ENCODE results near the gene FGF1. TPM values are rescaled to one million over a fixed set of nuclear protein-coding genes. Genes with fewer than 3 reads are reported as not detected.

The FGF1 gene
- total RNA-seq, 4 donors from 2014 or later: 1.7 to 4.0 (median 2.9) TPM

- H3K36me3 ChIP-seq: peaks cover 0 to 8% (median 0%) of the 10 kb centered on the region in 4 donors
- H3K27me3 ChIP-seq: no peaks in the 10 kb centered on the region
- H3K4me3 ChIP-seq: no peak overlapping the region
- TF ChIP-seq EP300 (IDR thresholded peaks at IDR 0.05): no peak
- TF ChIP-seq POLR2AphosphoS5 (IDR thresholded peaks at IDR 0.05): no peak
- no peak for TF ChIP-seq POLR2A (IDR thresholded peaks at IDR 0.05; ENCODE audit: low read depth)
- TF ChIP-seq CTCF (IDR thresholded peaks at IDR 0.05): no peak
- no peak overlapping the region for H3K27ac ChIP-seq (replicated peaks in 1 of 4)
- intact Hi-C loops (cut with DNase I): no loop called here
- 67% methylated on average over 5 of the region's 6 CpGs for WGBS
- peaks cover 17 to 23% (median 21%) of the 10 kb centered on the region in 4 donors for H3K4me1 ChIP-seq
- no peak for DNase-seq (ENCODE audit: extremely low spot score)
- H3K9me3 ChIP-seq: no peaks in the 10 kb centered on the region
These were observed 88.1 kb downstream of the FGF1 start for GRCh38 chr5:142597546-142598337.

- TF ChIP-seq POLR2AphosphoS5 (IDR thresholded peaks at IDR 0.05) (no peak), POLR2A (IDR thresholded peaks at IDR 0.05; ENCODE audit: low read depth) (no peak), CTCF (IDR thresholded peaks at IDR 0.05) (no peak)
- intact Hi-C loops (cut with DNase I): no loop called here
- no peak for DNase-seq (ENCODE audit: extremely low spot score)
- H3K9me3 ChIP-seq: no peaks in the 10 kb centered on the region
- no peaks in the 10 kb centered on the region for H3K27me3 ChIP-seq
- peaks cover 0 to 11% (median 0%) of the 10 kb centered on the region in 4 donors for H3K36me3 ChIP-seq
- no peak overlapping the region for H3K4me3 ChIP-seq
- no peak overlapping the region for H3K27ac ChIP-seq (replicated peaks in 1 of 4)
- 93% methylated on average over 3 of the region's 3 CpGs for WGBS
- H3K4me1 ChIP-seq: peaks cover 17 to 23% (median 21%) of the 10 kb centered on the region in 4 donors
These were observed 88.9 kb downstream of the FGF1 start for GRCh38 chr5:142597025-142597424.

- TF ChIP-seq POLR2A (IDR thresholded peaks at IDR 0.05; ENCODE audit: low read depth): no peak
- TF ChIP-seq POLR2AphosphoS5 (IDR thresholded peaks at IDR 0.05): no peak
- TF ChIP-seq EP300 (IDR thresholded peaks at IDR 0.05): no peak
- TF ChIP-seq CTCF (IDR thresholded peaks at IDR 0.05): no peak
- peaks cover 0 to 11% (median 0%) of the 10 kb centered on the region in 4 donors for H3K36me3 ChIP-seq
- no peaks in the 10 kb centered on the region for H3K9me3 ChIP-seq
- 89% methylated on average over 4 of the region's 4 CpGs for WGBS
- intact Hi-C loops (cut with DNase I): no loop called here
- H3K4me3 ChIP-seq: no peak overlapping the region
- no peaks in the 10 kb centered on the region for H3K27me3 ChIP-seq
- no peak overlapping the region for H3K27ac ChIP-seq (replicated peaks in 1 of 4)
- DNase-seq (ENCODE audit: extremely low spot score): no peak
- H3K4me1 ChIP-seq: peaks cover 0 to 3% (median 0%) of the 10 kb centered on the region in 4 donors
These were observed 93.5 kb downstream of the FGF1 start for GRCh38 chr5:142592365-142592764.

- Histone ChIP-seq H3K9me3 (no peaks in the 10 kb centered on the region), H3K4me3 (no peak overlapping the region), H3K36me3 (peaks cover 0 to 11% (median 0%) of the 10 kb centered on the region in 4 donors), H3K4me1 (peaks cover 0 to 3% (median 0%) of the 10 kb centered on the region in 4 donors), H3K27me3 (no peaks in the 10 kb centered on the region), H3K27ac (replicated peaks in 1 of 4) (no peak overlapping the region)
- DNase-seq (ENCODE audit: extremely low spot score): no peak
- TF ChIP-seq CTCF (IDR thresholded peaks at IDR 0.05): no peak
- TF ChIP-seq EP300 (IDR thresholded peaks at IDR 0.05): no peak
- no peak for TF ChIP-seq POLR2AphosphoS5 (IDR thresholded peaks at IDR 0.05)
- TF ChIP-seq POLR2A (IDR thresholded peaks at IDR 0.05; ENCODE audit: low read depth): no peak
- WGBS: 69% methylated on average over 4 of the region's 4 CpGs
- intact Hi-C loops (cut with DNase I): no loop called here
These were observed 95.2 kb downstream of the FGF1 start for GRCh38 chr5:142590451-142591231.

All from esophagus muscularis mucosa (tissue), 4 donors.